Measurements from ENCODE around the gene CEP78.

GRCh38 chr9:78267889-78268288 lies 32.0 kb downstream of the CEP78 start:
- no peak for TF ChIP-seq POLR2A (IDR thresholded peaks at IDR 0.05; ENCODE audit: low read length)
- no peak for TF ChIP-seq GATA1 (IDR thresholded peaks at IDR 0.05; ENCODE audit: low read depth, low read length)

Measured in erythroblast (primary cell).